ENCODE results near the gene TRAK2.
"Not testable (repeated sequence)": the region's sequence is repeated elsewhere in the genome, so short reads cannot be mapped to it uniquely, and the experiment has no call there.

The TRAK2 gene

GRCh38 chr2:201452058-201452921 is 1.0 kb upstream of the TRAK2 start:
- DNase-seq (ENCODE audit: low read depth, low spot score): no peak

- no peak for DNase-seq (ENCODE audit: low read depth, low spot score)
Observed at GRCh38 chr2:201450954-201451291, 335 bp downstream of the TRAK2 start.

- DNase-seq (ENCODE audit: low read depth, low spot score): no peak
Observed at GRCh38 chr2:201448701-201449100, 2.6 kb downstream of the TRAK2 start.

- no peak for DNase-seq (ENCODE audit: low read depth, low spot score)
Observed at GRCh38 chr2:201448061-201448460, 3.2 kb downstream of the TRAK2 start.

- DNase-seq (ENCODE audit: low read depth, low spot score): no peak
Observed at GRCh38 chr2:201447086-201447485, 4.2 kb downstream of the TRAK2 start.

- DNase-seq (ENCODE audit: low read depth, low spot score): no peak
Observed at GRCh38 chr2:201444746-201445465, 6.4 kb downstream of the TRAK2 start.

GRCh38 chr2:201441409-201441808 is 9.8 kb downstream of the TRAK2 start:
- no peak for DNase-seq (ENCODE audit: low read depth, low spot score)

- peak; percentile 87 for DNase-seq (ENCODE audit: low read depth, low spot score)
Observed at GRCh38 chr2:201440182-201440581, 11.1 kb downstream of the TRAK2 start.

- DNase-seq (ENCODE audit: low read depth, low spot score): not testable (repeated sequence)
Observed at GRCh38 chr2:201439336-201439922, 11.8 kb downstream of the TRAK2 start.

GRCh38 chr2:201436141-201436540 is 15.1 kb downstream of the TRAK2 start:
- no peak for DNase-seq (ENCODE audit: low read depth, low spot score)

- DNase-seq (ENCODE audit: low read depth, low spot score): no peak
Observed at GRCh38 chr2:201433394-201433995, 17.8 kb downstream of the TRAK2 start.

GRCh38 chr2:201432621-201433393 is 18.5 kb downstream of the TRAK2 start:
- DNase-seq (ENCODE audit: low read depth, low spot score): peak; percentile 9

GRCh38 chr2:201432038-201432620 is 19.1 kb downstream of the TRAK2 start:
- no peak for DNase-seq (ENCODE audit: low read depth, low spot score)

- DNase-seq (ENCODE audit: low read depth, low spot score): no peak
Observed at GRCh38 chr2:201430839-201431238, 20.4 kb downstream of the TRAK2 start.

- not testable (repeated sequence) for DNase-seq (ENCODE audit: low read depth, low spot score)
Observed at GRCh38 chr2:201430322-201430721, 20.9 kb downstream of the TRAK2 start.

GRCh38 chr2:201429835-201430234 is 21.4 kb downstream of the TRAK2 start:
- not testable (repeated sequence) for DNase-seq (ENCODE audit: low read depth, low spot score)

- DNase-seq (ENCODE audit: low read depth, low spot score): not testable (repeated sequence)
Observed at GRCh38 chr2:201428366-201428765, 22.9 kb downstream of the TRAK2 start.

- DNase-seq (ENCODE audit: low read depth, low spot score): no peak
Observed at GRCh38 chr2:201425952-201426351, 25.3 kb downstream of the TRAK2 start.

GRCh38 chr2:201420442-201421113 is 30.7 kb downstream of the TRAK2 start:
- DNase-seq (ENCODE audit: low read depth, low spot score): no peak

- no peak for DNase-seq (ENCODE audit: low read depth, low spot score)
Observed at GRCh38 chr2:201419986-201420385, 31.3 kb downstream of the TRAK2 start.
